GM12878 (cell line): ENCODE measurements around the gene TGFB1I1.

ENCODE experiments used
- ASH2L ChIP-seq: fragments of 300-600, 200-600 bp; sonication (generic); IDR thresholded peaks from 2 replicates; pipeline ENCODE4 v1.6.1; 2017; ENCODE audit warnings: low read depth, mild to moderate bottlenecking, borderline replicate concordance
- ATF2 ChIP-seq: IDR thresholded peaks from 2 replicates; pipeline ENCODE4 v1.6.1; 2012; ENCODE audit warnings: low read length, inconsistent platforms
- ATF7 ChIP-seq: fragments of 450-650 bp; IDR thresholded peaks from 2 replicates; pipeline ENCODE4 v1.6.1; 2016; ENCODE audit warnings: low read depth, mild to moderate bottlenecking
- CREB1 ChIP-seq: IDR thresholded peaks from 2 replicates; pipeline ENCODE4 v1.6.1; 2012; ENCODE audit warnings: low read depth, mild to moderate bottlenecking, inconsistent platforms
- CREM ChIP-seq: IDR thresholded peaks from 2 replicates; pipeline ENCODE4 v1.6.1; 2014; ENCODE audit warnings: antibody characterized with exemption, low read depth
- CTCF ChIP-seq, 3 experiments: IDR thresholded peaks in 2 of 3; conservative IDR thresholded peaks in 1 of 3; 2 replicates each; pipeline ENCODE4 v1.5.1; 2011; ENCODE audit warnings: low read depth in 3 of 3, low read length in 3 of 3, mild to moderate bottlenecking in 3 of 3, control low read depth in 2 of 3, moderate library complexity in 2 of 3, inconsistent platforms in 1 of 3, mixed read lengths in 1 of 3; ENCODE audit not compliant: control insufficient read depth in 2 of 3, insufficient read depth in 1 of 3; ENCODE audit errors: extremely low read depth in 1 of 3
- EZH2 ChIP-seq: IDR thresholded peaks from 2 replicates; pipeline ENCODE4 v1.6.1; 2012; ENCODE audit warnings: low read depth, mild to moderate bottlenecking, control low read depth, inconsistent platforms, low read length, borderline replicate concordance; ENCODE audit not compliant: control insufficient read depth
- HDAC2 ChIP-seq: fragments of 200-600 bp; sonication (generic); IDR thresholded peaks from 2 replicates; pipeline ENCODE4 v1.6.1; 2017
- POLR2A ChIP-seq: IDR thresholded peaks from 2 replicates; pipeline ENCODE4 v1.6.1; 2011; ENCODE audit warnings: low read depth, mild to moderate bottlenecking, low read length
- POLR2AphosphoS2 ChIP-seq: IDR thresholded peaks from 2 replicates; pipeline ENCODE4 v1.6.1; 2011; ENCODE audit warnings: low read depth, mild to moderate bottlenecking, low read length, improper control_type of control experiment, moderate library complexity
- POLR2AphosphoS5 ChIP-seq: IDR thresholded peaks from 2 replicates; pipeline ENCODE4 v1.6.1; 2011; ENCODE audit warnings: mild to moderate bottlenecking, low read length, inconsistent platforms
- TAF1 ChIP-seq: IDR thresholded peaks from 2 replicates; pipeline ENCODE4 v1.6.1; 2011; ENCODE audit warnings: mild to moderate bottlenecking, low read depth, low read length, borderline replicate concordance

GRCh38 chr16:31501226-31501965, 29.4 kb downstream of the TGFB1I1 start:
- TF ChIP-seq EZH2 (no peak), ATF2 (no peak), HDAC2 (no peak), POLR2AphosphoS5 (no peak), CTCF (IDR thresholded peaks at IDR 0.05 in 2 of 3, conservative IDR thresholded peaks at IDR 0.05 in 1 of 3; ENCODE audit: control insufficient read depth in 2 of 3, extremely low read depth in 1 of 3, insufficient read depth in 1 of 3, low read depth in 3 of 3, low read length in 3 of 3) (no peak), ATF7 (no peak), CREB1 (no peak), TAF1 (no peak), POLR2AphosphoS2 (no peak), POLR2A (no peak), ASH2L (no peak), CREM (no peak)
